Fibroblast of lung (primary cell): Measurements from ENCODE around the gene TMEM135. TPM values are rescaled to one million over a fixed set of nuclear protein-coding genes. Genes with fewer than 3 reads are reported as not detected.

ENCODE experiments used
- DNase-seq, 2 donors: peaks; one replicate each; pipeline versions ENCODE4 v3.0.0 to v3.0.0-alpha.2; 2010; ENCODE audit warnings: low read depth in 2 of 2
- H2AFZ ChIP-seq: 2 replicates; pipeline ENCODE4 v1.5.1; 2012; ENCODE audit warnings: low read length, control low read depth, inconsistent platforms
- H3K27ac ChIP-seq: 2 replicates; pipeline ENCODE4 v1.5.1; 2011; ENCODE audit warnings: low read length, control low read depth; ENCODE audit not compliant: insufficient read depth
- H3K27me3 ChIP-seq: 2 replicates; pipeline ENCODE4 v1.5.1; 2011; ENCODE audit warnings: mild to moderate bottlenecking, low read length; ENCODE audit not compliant: control insufficient read depth, insufficient read depth
- H3K36me3 ChIP-seq: 2 replicates; pipeline ENCODE4 v1.5.1; 2011; ENCODE audit warnings: low read length; ENCODE audit not compliant: control insufficient read depth, insufficient read depth
- H3K4me1 ChIP-seq: 2 replicates; pipeline ENCODE4 v1.5.1; 2011; ENCODE audit warnings: low read length; ENCODE audit not compliant: control insufficient read depth, insufficient read depth; ENCODE audit errors: extremely low read depth
- H3K4me2 ChIP-seq: 2 replicates; pipeline ENCODE4 v1.5.1; 2011; ENCODE audit warnings: low read length, control low read depth; ENCODE audit not compliant: insufficient read depth; ENCODE audit errors: extremely low read depth
- H3K4me3 ChIP-seq, 4 experiments: fragments of 200-600 bp in 1 of 4; sonication (generic) in 1 of 4; replicated peaks in 1 of 4; 2 replicates each; pipeline ENCODE4 v1.5.1; 2011 to 2016; ENCODE audit warnings: low read length in 4 of 4, low read depth in 3 of 4, mild to moderate bottlenecking in 3 of 4, control low read depth in 2 of 4, inconsistent platforms in 1 of 4, mixed read lengths in 1 of 4; ENCODE audit not compliant: insufficient read depth in 1 of 4; ENCODE audit errors: control extremely low read depth in 1 of 4
- H3K79me2 ChIP-seq: 2 replicates; pipeline ENCODE4 v1.5.1; 2012; ENCODE audit warnings: mild to moderate bottlenecking, low read length, inconsistent platforms; ENCODE audit not compliant: control insufficient read depth, insufficient read depth
- H3K9ac ChIP-seq: 2 replicates; pipeline ENCODE4 v1.5.1; 2011; ENCODE audit warnings: mild to moderate bottlenecking, low read length, control low read depth; ENCODE audit not compliant: insufficient read depth
- H3K9me3 ChIP-seq: 2 replicates; pipeline ENCODE4 v1.5.1; 2012; ENCODE audit warnings: low read depth, low read length; ENCODE audit not compliant: control insufficient read depth, insufficient read depth
- H4K20me1 ChIP-seq: 2 replicates; pipeline ENCODE4 v1.5.1; 2011; ENCODE audit warnings: low read length; ENCODE audit not compliant: control insufficient read depth, insufficient read depth; ENCODE audit errors: extremely low read depth
- EZH2 ChIP-seq: IDR thresholded peaks from 2 replicates; pipeline ENCODE4 v1.5.1; 2012; ENCODE audit warnings: low read length, control low read depth, mild to moderate bottlenecking; ENCODE audit errors: missing control alignments
- polyA plus RNA-seq, 2 donors: library from polyadenylated mRNA; depleted of rRNA in 1 of 2; stranded (reverse) in 1 of 2; unstranded in 1 of 2; fragments of >200 nt; gene quantifications; 2 replicates each; pipeline ENCODE4 v1.2.1, GENCODE V29; 2011 to 2012; ENCODE audit warnings: missing spikeins in 1 of 2
- total RNA-seq: library from RNA; depleted of rRNA; stranded (reverse); fragments of >200 nt; gene quantifications from 2 replicates; pipeline ENCODE4 v1.2.1, GENCODE V29; 2014
- TF ChIP-seq, protein P1 (sequence below), 2 donors: IDR thresholded peaks in 1 of 2; conservative IDR thresholded peaks in 1 of 2; 1 replicate in 1 of 2; 2 replicates in 1 of 2; pipeline ENCODE4 v1.5.1; 2011 to 2012; ENCODE audit warnings: low read length in 2 of 2, control low read depth in 1 of 2, inconsistent platforms in 1 of 2, low read depth in 1 of 2, mild to moderate bottlenecking in 1 of 2

TMEM135 gene
- total and polyA plus RNA-seq, 2 donors (not counting 1 experiment from before 2014, with no cell fraction given) = 17.3 to 20.6 TPM

DNA sequence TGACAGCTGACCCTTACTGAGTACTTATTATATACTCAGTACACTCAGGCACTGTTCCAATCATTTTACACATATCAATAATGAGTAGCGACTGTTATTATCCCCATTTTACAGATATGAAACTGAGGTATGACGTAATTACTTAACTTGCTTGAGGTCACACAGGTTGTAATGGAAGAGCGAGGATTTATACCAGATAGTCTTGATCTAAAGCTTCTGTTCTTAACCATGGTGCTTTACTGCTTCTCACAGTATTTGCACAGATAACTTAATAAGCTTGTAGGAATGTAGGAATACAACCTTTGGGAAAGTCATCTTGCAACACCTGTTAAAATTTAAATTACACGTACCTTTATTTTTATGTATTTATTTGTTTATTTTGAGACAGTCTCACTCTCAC is 31.7 kb upstream of the TMEM135 start:
- H3K9me3 ChIP-seq = no peaks in the 10 kb centered on the region
- H3K36me3 ChIP-seq = no peaks in the 10 kb centered on the region
- H3K4me3 ChIP-seq = no peak overlapping the region
- H3K79me2 ChIP-seq = no peaks in the 10 kb centered on the region
- no peak overlapping the region for H3K27ac ChIP-seq
- TF ChIP-seq EZH2 = no peak
- TF ChIP-seq, protein P1, sequence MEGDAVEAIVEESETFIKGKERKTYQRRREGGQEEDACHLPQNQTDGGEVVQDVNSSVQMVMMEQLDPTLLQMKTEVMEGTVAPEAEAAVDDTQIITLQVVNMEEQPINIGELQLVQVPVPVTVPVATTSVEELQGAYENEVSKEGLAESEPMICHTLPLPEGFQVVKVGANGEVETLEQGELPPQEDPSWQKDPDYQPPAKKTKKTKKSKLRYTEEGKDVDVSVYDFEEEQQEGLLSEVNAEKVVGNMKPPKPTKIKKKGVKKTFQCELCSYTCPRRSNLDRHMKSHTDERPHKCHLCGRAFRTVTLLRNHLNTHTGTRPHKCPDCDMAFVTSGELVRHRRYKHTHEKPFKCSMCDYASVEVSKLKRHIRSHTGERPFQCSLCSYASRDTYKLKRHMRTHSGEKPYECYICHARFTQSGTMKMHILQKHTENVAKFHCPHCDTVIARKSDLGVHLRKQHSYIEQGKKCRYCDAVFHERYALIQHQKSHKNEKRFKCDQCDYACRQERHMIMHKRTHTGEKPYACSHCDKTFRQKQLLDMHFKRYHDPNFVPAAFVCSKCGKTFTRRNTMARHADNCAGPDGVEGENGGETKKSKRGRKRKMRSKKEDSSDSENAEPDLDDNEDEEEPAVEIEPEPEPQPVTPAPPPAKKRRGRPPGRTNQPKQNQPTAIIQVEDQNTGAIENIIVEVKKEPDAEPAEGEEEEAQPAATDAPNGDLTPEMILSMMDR (conservative IDR thresholded peaks at IDR 0.05 in 1 of 2, IDR thresholded peaks at IDR 0.05 in 1 of 2; ENCODE audit: low read depth in 1 of 2, low read length in 2 of 2) = no peak
- H2AFZ ChIP-seq = no peak overlapping the region
- no peaks in the 10 kb centered on the region for H3K4me1 ChIP-seq
- no peaks in the 10 kb centered on the region for H4K20me1 ChIP-seq
- H3K27me3 ChIP-seq = no peaks in the 10 kb centered on the region
- H3K4me2 ChIP-seq = no peak overlapping the region
- no peak for DNase-seq
- no peak overlapping the region for H3K9ac ChIP-seq

DNA sequence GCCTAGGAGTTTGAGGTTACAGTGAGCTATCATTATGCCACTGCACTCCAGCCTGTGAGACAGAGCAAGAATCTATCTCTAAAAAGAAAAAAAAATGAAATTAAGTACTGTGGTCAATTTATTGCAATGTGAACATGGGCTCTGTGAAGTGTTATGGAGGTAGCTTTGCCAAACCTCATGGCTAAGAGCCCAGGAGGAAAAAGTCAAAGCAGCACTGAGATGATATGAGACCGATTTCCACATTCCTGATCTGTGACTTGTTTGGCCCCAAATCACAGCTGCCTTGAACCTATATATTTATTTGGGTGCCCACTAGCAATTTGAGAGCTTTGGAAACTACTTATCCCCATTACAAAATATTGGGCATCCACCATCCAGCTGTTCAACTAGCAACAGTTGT is 29.8 kb upstream of the TMEM135 start:
- H3K4me3 ChIP-seq = no peak overlapping the region
- H3K27ac ChIP-seq = no peak overlapping the region
- peak; percentile 59 to 85 for DNase-seq
- no peaks in the 10 kb centered on the region for H3K36me3 ChIP-seq
- H4K20me1 ChIP-seq = no peaks in the 10 kb centered on the region
- H3K4me2 ChIP-seq = no peak overlapping the region
- no peaks in the 10 kb centered on the region for H3K4me1 ChIP-seq
- H2AFZ ChIP-seq = no peak overlapping the region
- H3K79me2 ChIP-seq = no peaks in the 10 kb centered on the region
- no peaks in the 10 kb centered on the region for H3K9me3 ChIP-seq
- H3K9ac ChIP-seq = no peak overlapping the region
- TF ChIP-seq, protein P1 (conservative IDR thresholded peaks at IDR 0.05 in 1 of 2, IDR thresholded peaks at IDR 0.05 in 1 of 2; ENCODE audit: low read depth in 1 of 2, low read length in 2 of 2) = no peak
- no peak for TF ChIP-seq EZH2
- H3K27me3 ChIP-seq = no peaks in the 10 kb centered on the region

DNA sequence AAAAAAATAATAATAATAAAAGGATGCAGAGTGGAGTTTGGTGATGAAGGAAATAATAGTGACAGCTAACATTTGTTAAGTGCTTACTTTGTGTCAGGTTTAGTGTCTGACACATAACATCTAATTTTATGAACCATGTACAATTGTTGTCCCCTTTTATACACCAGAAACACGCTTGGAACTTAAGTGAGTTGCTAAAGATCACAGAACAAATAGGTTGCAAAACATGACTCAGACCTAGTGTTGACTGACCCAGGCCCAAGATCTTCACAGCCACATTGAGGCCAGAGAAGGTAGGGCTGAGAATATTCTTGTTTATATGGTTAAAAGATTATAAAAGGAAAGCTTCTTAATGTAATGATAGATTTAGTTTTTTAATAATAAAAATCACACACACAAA is 25.6 kb upstream of the TMEM135 start:
- H3K4me2 ChIP-seq = no peak overlapping the region
- H3K9ac ChIP-seq = no peak overlapping the region
- no peak overlapping the region for H3K27ac ChIP-seq
- no peak for DNase-seq
- no peak for TF ChIP-seq EZH2
- TF ChIP-seq, protein P1 (conservative IDR thresholded peaks at IDR 0.05 in 1 of 2, IDR thresholded peaks at IDR 0.05 in 1 of 2; ENCODE audit: low read depth in 1 of 2, low read length in 2 of 2) = no peak
- no peaks in the 10 kb centered on the region for H3K79me2 ChIP-seq
- no peak overlapping the region for H2AFZ ChIP-seq
- no peak overlapping the region for H3K4me3 ChIP-seq
- H3K4me1 ChIP-seq = no peaks in the 10 kb centered on the region
- H3K27me3 ChIP-seq = no peaks in the 10 kb centered on the region
- no peaks in the 10 kb centered on the region for H3K9me3 ChIP-seq
- no peaks in the 10 kb centered on the region for H4K20me1 ChIP-seq
- no peaks in the 10 kb centered on the region for H3K36me3 ChIP-seq
